ENCODE results near the gene ZBTB5. TPM values are rescaled to one million over a fixed set of nuclear protein-coding genes. Genes with fewer than 3 reads are reported as not detected.

ZBTB5 gene
- total and polyA plus RNA-seq, 9 of the 15 experiments (the other 6 are each of a cell fraction or from before 2014, with no cell fraction given): 2.3 to 43.2 (median 15.5) TPM

- TF ChIP-seq GMEB1 (CRISPR knock-in tag; IDR thresholded peaks at IDR 0.05) (peak; percentile 87), FOXJ3 (CRISPR knock-in tag; IDR thresholded peaks at IDR 0.05) (no peak), ZBTB17 (CRISPR knock-in tag; IDR thresholded peaks at IDR 0.05) (no peak), CLOCK (CRISPR knock-in tag; IDR thresholded peaks at IDR 0.05; ENCODE audit: borderline replicate concordance) (no peak), BCOR (IDR thresholded peaks at IDR 0.05) (no peak), ZNF263 (CRISPR knock-in tag; IDR thresholded peaks at IDR 0.05; ENCODE audit: borderline replicate concordance) (peak; percentile 83), ZBTB9 (CRISPR knock-in tag; IDR thresholded peaks at IDR 0.05) (no peak), FIP1L1 (IDR thresholded peaks at IDR 0.05; ENCODE audit: low read depth, low read length, poor library complexity, severe bottlenecking) (peak; percentile 76), ESRRA (IDR thresholded peaks at IDR 0.05; ENCODE audit: borderline replicate concordance, low read depth) (peak; percentile 75; the same call in 1 of the 2 replicates), VEZF1 (CRISPR knock-in tag; IDR thresholded peaks at IDR 0.05) (peak; percentile 7; the same call in 1 of the 2 replicates), MBD2 (IDR thresholded peaks at IDR 0.05; ENCODE audit: borderline replicate concordance, low read depth) (peak; percentile 44; the same call in 1 of the 2 replicates), TGIF2 (CRISPR knock-in tag; IDR thresholded peaks at IDR 0.05) (no peak), SMARCE1 (IDR thresholded peaks at IDR 0.05) (0 out of 2 replicates have a peak, but pooled peaks have one; percentile 18), TCF15 (CRISPR knock-in tag; IDR thresholded peaks at IDR 0.05) (no peak), JUND (IDR thresholded peaks at IDR 0.05; ENCODE audit: borderline replicate concordance, low read depth, low read length) (peak; percentile 39; the same call in 1 of the 2 replicates), JUND (tag; IDR thresholded peaks at IDR 0.05; ENCODE audit: borderline replicate concordance, low read depth, low read length) (peak; percentile 41; the same call in 1 of the 3 replicates), ZC3H4 (CRISPR knock-in tag; IDR thresholded peaks at IDR 0.05; ENCODE audit: borderline replicate concordance) (no peak), NELFE (IDR thresholded peaks at IDR 0.05; ENCODE audit: insufficient read depth, insufficient read length) (peak; percentile 40), ATF1 (CRISPR knock-in tag; IDR thresholded peaks at IDR 0.05) (no peak), ATF1 (tag; IDR thresholded peaks at IDR 0.05) (peak; percentile 90), BACH1 (tag; IDR thresholded peaks at IDR 0.05) (no peak)
Observed at GRCh38 chr9:37485389-37486255, 20.4 kb upstream of the ZBTB5 start, which contains the start of gene POLR1E (continued).

All from K562 (cell line).